GM19463 (cell line): Measurements from ENCODE around the gene LRRC2.
"Not testable (repeated sequence)": the region's sequence is repeated elsewhere in the genome, so short reads cannot be mapped to it uniquely, and the experiment has no call there.

Experiments
- ATAC-seq: cut with Tn5 transposase; IDR thresholded peaks from one replicate; pipeline ENCODE4 v1.9.1; 2021; ENCODE audit warnings: mild to moderate bottlenecking, moderate library complexity; ENCODE audit not compliant: unreplicated experiment

Gene LRRC2

DNA sequence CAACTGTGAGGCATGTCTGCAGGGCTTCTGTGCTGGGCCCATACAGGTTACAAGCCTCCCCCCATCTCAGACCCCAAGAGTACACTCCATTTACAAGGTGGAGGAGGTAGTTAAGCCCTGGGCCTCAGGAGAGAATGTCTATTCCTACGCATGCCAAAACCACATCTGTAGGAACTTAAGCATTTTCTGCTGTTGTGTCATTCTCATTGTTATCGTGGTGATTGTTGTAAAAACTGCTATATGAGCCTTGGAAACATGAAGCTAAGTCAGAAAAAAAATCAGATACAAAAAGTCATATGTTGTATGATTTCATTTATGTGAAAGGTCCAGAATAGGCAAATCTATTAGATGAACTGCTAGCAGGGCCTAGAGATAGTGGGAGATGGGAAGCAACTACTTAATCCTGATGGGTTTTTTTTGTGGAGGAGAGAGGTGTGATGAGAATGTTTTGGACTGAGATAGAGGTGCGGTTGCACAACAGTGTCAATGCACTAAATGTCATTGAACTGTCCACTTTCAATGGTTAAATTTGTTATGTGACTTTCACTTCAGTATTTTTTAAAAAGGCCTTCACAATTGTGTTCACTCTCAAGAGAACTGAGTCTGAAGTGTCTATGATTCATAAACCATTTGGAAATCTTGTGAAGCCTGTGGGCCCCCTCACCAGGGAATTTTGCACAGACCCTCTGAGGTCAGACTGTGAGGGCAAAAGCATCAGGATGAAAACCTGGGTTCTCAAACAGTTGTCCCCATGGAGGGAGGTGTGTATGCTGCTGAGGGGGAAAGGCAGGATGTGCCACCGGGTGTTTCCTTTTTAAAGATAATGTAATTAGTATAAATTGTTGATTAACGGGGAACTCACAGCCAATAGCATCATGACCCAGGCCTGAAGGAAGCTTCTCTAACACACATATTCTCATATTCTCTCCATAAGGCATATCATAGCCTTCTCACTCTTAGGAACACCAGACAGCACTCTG is 65.2 kb downstream of the LRRC2 start:
- no peak for ATAC-seq

DNA sequence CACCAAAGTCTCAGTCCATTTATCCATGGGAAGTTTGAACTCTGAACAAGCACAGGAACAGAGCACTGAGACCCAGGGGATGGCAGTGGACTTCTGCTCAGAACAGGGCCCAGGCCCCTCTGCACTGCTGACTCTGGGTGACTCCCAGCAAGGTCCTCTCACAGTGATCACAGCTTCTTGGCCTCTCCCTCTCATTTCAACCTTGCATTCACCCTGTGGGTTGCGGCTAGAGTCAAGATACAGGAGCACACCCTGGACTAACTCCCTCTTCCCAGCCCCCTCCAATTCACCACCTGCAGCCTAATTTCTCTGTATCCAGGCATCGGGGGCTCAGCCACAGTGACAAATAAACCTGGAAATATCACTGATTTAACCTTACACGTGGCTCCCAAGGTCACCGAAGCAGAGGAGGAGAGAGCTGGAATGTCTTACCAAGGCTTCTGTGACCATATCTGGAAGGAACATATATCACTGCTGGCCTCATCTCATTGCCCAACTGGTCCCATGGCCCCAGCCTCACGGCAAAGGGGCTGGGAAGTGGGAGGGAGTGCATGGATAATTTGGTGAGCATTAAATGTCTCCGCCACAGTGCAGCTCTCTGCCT is 67.1 kb downstream of the LRRC2 start:
- ATAC-seq = no peak

DNA sequence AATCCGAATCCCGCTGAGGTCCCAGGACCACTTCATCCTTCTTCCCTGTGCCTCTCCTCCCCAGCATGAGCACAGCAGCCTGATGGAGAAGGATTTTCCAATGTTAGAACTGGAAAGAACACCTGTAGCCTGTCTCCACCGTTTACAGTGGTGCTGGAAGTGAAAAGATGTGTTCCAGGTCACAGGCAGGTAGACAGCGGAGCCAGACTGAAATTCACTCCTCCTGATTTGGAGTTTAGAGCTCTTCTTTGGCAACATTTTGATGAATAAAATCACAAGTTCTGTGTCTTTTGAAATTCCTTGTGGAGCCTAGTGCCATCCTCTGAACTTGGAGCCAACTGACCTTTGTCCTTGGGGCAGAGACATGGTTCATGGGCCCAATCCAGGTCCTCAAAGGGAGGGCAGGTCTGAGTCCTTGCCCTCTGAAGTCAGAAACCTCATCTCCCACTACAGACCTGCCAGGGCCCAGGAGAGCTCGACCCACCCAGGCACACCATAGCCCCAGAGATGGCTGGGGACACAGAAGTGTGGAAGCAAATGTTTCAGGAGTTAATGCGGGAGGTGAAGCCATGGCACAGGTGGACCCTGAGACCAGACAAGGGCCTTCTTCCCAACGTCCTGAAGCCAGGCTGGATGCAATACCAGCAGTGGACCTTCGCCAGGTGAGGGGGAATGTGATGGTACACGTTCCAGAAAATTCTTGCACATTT is 68.4 kb downstream of the LRRC2 start, which contains the start of gene RTP3:
Gene RTP3 (plus strand): TSS at position 421 of the 710 bp plus-strand sequence. CDS start 87 bp downstream, at position 508.
- ATAC-seq = no peak

DNA sequence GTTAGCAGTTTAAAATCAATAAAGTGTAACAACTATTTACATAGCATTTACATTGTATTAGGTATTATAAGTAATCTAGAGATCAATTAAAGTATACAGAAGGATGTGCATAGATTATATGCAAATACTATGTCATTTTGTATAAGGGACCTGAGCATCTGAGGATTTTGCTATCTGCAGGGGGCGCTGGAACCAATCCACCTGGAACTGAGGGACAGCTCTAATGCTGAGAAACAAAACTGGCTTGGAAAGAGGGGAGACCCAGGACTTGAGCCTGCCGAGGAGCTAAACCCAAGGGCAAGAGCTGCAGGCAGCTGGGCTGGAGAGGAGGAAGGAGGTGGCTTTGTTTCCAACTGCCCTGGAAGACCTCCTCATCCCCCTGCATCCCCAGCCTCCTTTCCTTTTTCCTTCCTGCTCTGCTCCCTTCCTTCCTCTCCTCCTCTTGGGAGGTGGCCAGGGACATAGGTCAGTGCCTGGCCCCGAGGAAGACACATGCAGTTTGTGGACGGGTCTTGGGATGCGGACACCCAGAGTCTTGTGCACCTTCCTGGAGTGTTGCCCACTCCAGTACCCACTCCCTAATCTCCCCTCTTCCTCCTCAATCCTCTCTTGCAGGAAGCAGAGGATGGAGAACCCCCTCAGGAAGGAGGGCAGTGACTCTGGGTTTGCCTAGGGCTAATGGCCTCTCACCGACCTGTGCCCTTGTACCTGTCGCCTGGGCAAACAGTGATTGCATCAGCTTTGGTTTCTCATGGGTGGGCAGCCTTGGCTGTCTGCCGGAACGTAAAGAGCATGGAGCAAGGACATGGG is 69.2 kb downstream of the LRRC2 start:
- ATAC-seq = no peak

DNA sequence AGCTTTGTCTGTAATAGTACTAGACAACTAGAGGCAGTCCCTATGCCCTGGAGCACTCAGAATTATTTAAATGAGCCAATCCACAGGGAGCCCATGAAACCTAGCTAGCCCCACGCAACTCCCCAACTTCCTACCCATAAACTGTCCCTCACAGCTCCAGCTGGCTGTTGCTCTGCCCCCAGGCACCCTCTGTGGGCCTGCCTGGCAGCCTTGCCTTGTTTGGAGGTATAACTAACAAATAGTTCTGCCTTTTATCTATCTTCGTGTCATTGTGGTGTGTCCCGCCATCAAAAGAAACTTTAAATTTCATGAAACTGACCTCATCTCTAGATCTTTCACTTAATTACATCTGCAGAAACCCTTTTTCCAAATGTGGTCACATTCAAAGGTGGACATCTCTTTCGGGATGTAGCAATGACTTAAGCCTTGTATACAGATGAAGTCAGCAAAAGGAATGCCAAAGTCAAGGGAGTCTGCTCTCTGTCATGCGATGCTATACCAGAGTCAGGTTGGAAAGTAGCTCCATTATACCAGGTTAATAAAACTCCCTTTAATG is 70.1 kb downstream of the LRRC2 start:
- ATAC-seq = no peak

DNA sequence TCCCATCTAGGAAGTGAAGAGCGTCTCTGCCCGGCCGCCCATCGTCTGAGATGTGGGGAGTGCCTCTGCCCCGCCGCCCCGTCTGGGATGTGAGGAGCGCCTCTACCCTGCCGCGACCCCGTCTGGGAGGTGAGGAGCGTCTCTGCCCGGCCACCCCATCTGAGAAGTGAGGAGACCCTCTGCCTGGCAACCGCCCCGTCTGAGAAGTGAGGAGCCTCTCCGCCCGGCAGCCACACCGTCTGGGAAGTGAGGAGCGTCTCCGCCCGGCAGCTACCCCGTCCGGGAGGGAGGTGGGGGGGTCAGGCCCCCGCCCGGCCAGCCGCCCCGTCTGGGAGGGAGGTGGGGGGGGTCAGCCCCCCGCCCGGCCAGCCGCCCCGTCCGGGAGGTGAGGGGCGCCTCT is 71.6 kb downstream of the LRRC2 start:
- ATAC-seq = not testable (repeated sequence)

DNA sequence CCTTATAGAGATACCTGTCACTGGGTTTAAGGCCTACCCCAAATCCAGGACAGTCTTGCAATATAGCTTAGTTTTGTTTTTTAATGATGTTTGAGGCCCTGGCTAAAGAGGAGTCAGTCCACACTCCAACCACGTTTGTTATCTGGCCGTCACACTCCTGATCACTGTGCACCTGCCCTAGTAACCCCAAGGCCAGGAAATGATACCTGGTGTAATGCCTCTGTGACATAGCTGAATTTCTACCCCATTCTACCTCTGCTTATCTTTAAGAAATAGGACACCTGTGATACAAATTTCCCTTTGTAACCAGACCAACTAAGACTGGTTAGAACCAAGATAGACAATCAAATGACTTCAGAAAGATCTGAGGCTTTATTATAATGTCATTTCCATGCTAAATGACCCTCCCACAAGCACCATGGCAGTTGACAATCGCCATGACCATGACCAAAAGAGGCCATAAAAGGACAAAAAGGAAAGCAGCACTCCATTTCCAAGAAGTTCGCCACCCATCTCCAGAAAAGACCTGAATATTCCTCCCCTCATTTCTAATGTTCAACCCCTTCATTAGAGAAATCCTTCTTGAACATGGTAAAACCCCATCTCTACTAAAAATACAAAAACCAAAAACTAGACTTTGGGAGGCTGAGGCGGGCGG is 73.1 kb downstream of the LRRC2 start:
- no peak for ATAC-seq

DNA sequence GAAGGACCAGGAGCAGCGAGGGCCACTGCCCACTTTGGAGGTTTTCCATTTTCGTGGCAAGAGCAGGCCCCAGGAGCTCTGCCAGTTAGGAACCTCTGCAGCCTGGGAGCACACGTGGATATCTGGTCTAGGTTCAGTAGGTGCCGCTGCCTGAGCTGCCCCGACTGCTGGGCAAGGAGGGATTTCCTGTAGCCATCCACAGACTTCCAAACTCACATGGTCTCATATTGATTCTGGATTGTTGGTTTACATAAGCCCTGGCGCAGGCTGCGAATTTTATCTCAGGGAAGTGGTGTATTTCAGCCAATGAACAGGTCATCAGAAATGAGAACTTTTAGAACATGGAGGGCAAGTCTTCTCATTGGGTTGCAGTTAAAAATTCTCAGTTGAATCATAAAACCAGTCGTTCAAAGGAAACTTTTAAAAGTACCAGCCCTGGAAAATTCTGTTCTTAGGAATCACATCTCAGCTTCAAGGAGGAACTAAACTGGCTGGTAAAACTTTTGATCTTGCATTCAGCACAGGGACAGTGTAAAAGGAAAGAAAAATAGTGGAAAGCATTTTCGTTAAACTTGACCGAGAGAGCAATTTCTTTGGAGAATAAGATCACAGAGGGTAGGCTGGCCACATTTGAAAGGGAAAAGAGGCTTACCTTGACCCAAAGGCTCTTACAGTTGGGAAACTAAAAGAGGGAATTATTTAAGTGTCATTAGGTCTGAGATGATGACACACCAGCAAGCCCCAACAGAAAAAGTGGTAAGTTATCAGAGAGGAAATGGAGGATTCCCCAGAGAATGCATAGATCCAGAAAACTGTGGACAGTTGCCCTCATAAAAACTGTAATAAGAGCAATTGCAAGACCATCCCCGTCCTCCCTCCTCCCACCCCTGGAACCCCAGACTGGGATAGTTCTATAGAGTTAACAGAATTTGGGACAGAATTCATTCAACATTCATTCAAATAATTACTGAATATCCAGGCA is 74.7 kb downstream of the LRRC2 start:
- ATAC-seq = no peak

DNA sequence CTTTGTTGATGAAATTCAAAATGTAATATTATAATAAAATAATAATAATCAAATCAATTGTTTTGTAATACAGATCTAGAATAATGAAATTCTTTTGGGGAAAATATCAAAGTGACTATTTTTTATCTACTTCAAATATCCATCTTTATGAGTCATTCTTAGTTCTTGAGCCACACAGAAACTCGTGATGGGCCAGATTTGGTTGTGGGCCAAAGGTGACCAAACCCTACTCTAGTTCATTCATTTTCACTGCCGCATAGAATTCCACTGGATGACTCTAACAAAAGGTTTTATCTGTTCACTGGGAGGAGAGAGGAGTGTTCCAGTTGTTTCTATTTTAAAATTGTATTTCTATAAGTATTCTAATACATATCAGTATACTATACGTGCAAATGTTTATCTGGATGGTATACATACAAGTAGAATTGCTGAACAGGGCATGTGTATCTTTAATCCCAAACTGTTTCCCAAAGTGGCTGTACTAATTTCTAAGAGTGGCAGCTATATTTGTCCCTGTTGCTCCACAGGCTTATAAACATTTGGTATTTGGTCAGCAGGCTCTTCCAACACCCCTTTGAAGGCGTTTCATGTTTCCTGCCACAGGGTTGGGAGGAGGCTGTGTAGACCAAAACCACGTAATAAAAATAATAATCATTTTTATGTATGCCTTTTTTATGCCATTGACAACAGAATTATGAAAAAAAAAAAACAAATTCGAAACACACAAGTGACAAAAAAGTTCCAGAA is 75.6 kb downstream of the LRRC2 start:
- ATAC-seq = no peak

DNA sequence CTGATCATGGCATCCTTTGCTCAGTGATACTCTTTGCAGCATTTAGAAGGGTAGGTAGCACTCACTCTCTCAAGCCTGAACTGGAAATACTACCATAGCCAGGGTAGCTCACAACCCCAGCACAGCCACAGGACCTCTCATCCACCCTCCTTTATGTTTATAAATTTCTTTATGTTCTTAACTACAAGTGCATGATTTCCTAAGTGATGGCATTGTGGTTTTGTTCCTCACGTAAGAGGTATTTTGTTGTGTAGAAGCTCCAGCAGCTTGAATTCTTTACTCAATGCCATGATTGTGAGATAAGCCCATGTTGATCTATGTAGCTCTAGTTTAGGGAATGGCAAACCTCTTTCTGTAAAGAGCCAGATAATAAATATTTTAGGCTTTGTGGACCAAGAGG is 76.2 kb downstream of the LRRC2 start:
- no peak for ATAC-seq

DNA sequence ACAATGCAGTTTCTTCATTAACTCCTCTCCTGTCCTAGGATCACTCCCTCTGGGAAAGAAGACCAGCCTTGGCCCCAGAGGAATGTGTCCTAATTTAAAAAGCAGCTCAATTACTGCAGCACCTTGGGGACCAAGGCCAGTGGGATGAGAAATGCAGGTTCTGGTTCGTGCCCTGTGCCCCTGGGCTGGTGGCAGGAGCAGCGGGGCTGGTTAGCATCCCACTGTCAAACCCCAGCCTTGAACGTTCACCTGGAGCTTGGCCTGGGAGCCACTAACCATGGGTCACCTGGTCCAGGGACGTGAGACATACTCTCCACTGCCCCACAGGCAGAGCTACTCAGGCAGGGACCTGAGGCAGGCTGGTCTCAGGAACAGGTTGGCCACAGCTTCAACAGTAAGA is 76.7 kb downstream of the LRRC2 start:
- no peak for ATAC-seq

DNA sequence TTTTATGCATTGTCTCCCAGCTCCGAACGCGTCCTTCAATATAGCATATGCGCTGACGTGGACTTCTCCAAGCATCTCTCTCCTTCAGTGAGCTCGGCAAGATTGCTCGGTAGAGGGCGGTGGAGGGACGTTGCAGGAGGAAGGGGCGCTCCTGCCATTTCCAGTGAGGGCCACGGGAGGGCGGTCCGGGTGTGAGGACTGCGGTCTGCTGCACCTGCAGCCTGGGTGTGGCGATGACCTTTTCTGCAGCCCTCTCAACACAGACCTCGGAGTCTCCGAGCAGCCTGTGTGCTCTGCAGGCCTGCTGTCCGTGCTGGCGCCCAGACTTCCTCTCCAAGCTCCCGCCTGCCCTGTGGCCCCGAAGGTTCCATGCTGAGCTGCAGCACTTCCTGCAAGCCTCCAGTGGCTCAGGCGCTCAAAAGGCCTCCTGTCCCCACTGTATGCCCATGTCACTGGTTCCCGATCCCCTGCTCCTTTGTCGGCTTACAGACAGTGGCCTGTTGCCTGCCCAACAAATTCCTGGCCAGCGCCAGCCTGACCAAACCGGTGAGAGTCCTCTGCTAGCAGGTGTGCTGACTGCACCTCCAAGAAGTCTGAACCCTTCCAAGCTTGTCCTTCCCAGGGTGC is 77.3 kb downstream of the LRRC2 start:
- peak; percentile 95 for ATAC-seq

DNA sequence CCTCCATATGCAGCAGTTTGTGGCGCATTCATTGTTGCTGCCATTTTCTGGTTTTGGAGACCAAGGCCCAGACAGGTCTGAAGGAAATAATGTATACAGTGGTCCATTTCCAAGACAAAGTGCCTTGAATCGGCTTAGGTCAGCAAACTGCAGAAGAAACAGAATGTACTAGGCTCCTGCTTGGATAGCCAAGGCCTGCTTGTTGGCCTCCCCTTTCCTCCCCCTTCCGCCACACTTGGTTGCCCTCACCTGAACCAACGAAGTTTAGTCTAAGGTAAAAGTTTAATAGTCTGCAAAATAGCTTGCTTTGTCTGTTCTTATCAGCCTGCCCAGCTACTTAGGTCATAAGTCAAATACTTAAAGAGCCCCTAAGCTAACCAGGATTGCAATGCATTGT is 80.3 kb downstream of the LRRC2 start:
- no peak for ATAC-seq

DNA sequence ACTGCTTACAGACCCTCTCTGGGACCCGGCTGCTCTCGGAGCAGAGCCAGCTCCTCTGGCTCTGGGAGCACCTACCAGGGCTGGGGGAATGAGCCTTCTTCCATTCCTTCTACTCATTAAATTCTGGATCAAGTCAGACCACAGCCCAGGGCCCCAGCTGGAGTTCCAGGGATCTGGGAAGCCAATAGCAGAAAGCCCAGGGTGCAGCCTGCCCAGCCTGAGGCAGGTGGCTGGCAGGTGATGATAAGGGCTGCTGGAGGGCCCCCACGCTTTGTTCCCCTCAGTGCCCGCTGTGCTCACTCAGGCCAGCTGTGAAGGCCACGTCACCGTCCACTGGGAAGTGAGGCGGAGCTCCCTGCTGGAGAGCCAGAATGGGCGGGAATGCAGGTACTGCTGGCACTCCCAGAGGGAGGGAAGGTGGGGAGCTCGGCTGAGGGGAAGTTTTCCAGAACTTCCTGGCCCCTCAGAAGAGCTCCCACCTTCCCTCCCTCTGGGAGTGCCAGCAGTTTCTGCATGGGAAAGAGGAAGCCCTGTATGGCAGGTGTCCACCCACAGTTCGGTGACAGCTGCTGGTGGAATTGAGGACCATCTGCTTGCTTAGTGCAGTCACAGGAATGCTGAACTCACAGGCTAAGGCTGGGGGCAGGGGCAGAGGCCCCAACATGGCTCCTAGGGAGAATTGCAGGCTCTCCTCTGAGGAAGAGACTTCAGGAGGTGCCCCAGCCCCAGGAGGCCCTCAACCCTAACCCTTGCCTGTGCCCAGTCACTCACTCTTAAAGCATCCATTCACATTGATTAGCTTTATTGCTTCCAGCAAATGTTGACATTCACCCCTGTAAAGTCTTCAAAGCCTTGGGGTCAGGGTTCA is 81.0 kb downstream of the LRRC2 start:
- ATAC-seq = no peak

DNA sequence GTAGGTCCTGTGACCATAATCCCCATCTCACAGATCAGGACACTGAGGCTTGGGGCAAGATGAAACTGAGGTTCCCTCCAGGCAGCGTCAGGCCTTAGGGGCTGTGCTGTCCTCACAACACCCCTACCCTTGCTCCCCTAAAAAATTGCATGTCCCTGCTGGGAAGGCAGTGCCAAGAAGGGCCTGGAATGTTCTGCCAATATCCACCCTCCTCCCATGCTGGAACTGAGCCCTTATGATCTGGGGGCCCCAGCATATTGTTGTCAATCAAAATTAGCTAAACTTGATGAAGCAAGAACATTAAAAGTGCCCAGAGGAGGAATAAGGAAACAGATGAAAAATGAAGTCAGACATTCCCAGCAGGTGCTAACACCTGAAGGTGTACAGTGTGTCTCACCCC is 81.7 kb downstream of the LRRC2 start:
- ATAC-seq = no peak

DNA sequence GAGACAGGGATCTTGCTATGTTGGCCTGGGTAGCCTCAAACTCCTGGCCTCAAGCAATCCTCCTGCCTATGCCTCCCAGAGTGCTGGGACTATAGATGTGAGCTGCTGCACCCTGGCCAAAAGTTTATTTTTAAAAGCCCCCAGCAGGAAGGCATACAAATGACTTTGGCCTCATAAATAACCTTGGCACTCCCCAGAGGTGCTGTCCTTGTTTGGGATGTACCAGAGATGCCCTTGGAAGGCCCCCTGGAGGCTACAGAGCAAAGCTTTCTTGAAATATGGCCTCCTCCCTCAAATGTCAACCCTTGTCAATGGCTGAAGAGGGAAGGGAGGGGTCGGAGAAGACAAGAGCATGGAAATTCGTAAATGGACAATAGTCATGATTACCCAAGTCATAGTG is 82.3 kb downstream of the LRRC2 start:
- no peak for ATAC-seq
